PFSK-1 (cell line): Measurements from ENCODE around the gene NTN1.

Source experiments
- POLR2AphosphoS5 ChIP-seq: IDR thresholded peaks from 2 replicates; pipeline ENCODE4 v1.6.1; 2012; ENCODE audit warnings: low read depth, mild to moderate bottlenecking, control low read depth, low read length, moderate library complexity
- SIN3A ChIP-seq: IDR thresholded peaks from 2 replicates; pipeline ENCODE4 v1.6.1; 2012; ENCODE audit warnings: mild to moderate bottlenecking, low read length, moderate library complexity, borderline replicate concordance; ENCODE audit not compliant: insufficient read depth
- TF ChIP-seq, protein P1 (sequence below), 2 experiments: IDR thresholded peaks; 2 replicates each; pipeline versions ENCODE4 v1.6.1 to v1.8.0; 2011 to 2012; ENCODE audit warnings: low read depth in 2 of 2, low read length in 2 of 2, control low read depth in 1 of 2, inconsistent platforms in 1 of 2, mild to moderate bottlenecking in 1 of 2, moderate library complexity in 1 of 2; ENCODE audit not compliant: insufficient read depth in 1 of 2

- TF ChIP-seq, protein P1, sequence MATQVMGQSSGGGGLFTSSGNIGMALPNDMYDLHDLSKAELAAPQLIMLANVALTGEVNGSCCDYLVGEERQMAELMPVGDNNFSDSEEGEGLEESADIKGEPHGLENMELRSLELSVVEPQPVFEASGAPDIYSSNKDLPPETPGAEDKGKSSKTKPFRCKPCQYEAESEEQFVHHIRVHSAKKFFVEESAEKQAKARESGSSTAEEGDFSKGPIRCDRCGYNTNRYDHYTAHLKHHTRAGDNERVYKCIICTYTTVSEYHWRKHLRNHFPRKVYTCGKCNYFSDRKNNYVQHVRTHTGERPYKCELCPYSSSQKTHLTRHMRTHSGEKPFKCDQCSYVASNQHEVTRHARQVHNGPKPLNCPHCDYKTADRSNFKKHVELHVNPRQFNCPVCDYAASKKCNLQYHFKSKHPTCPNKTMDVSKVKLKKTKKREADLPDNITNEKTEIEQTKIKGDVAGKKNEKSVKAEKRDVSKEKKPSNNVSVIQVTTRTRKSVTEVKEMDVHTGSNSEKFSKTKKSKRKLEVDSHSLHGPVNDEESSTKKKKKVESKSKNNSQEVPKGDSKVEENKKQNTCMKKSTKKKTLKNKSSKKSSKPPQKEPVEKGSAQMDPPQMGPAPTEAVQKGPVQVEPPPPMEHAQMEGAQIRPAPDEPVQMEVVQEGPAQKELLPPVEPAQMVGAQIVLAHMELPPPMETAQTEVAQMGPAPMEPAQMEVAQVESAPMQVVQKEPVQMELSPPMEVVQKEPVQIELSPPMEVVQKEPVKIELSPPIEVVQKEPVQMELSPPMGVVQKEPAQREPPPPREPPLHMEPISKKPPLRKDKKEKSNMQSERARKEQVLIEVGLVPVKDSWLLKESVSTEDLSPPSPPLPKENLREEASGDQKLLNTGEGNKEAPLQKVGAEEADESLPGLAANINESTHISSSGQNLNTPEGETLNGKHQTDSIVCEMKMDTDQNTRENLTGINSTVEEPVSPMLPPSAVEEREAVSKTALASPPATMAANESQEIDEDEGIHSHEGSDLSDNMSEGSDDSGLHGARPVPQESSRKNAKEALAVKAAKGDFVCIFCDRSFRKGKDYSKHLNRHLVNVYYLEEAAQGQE (IDR thresholded peaks at IDR 0.05; ENCODE audit: insufficient read depth in 1 of 2, low read depth in 2 of 2, low read length in 2 of 2) = no peak
- TF ChIP-seq SIN3A (no peak), POLR2AphosphoS5 (no peak)
Measured at GRCh38 chr17:9050801-9051401, 29.6 kb downstream of the NTN1 start.
